ENCODE data around the gene P2RY8. TPM values are rescaled to one million over a fixed set of nuclear protein-coding genes. Genes with fewer than 3 reads are reported as not detected.

Gene P2RY8
- total RNA-seq, 1 donor from 2014 or later = 3.0 TPM

GRCh38 chrX:1416965-1417760, 119.8 kb downstream of the P2RY8 start:
- no peaks in the 10 kb centered on the region for H3K4me1 ChIP-seq
- H3K27me3 ChIP-seq (ENCODE audit: low read depth) = no peaks in the 10 kb centered on the region
- H3K27ac ChIP-seq = no peak overlapping the region
- TF ChIP-seq, protein P1, sequence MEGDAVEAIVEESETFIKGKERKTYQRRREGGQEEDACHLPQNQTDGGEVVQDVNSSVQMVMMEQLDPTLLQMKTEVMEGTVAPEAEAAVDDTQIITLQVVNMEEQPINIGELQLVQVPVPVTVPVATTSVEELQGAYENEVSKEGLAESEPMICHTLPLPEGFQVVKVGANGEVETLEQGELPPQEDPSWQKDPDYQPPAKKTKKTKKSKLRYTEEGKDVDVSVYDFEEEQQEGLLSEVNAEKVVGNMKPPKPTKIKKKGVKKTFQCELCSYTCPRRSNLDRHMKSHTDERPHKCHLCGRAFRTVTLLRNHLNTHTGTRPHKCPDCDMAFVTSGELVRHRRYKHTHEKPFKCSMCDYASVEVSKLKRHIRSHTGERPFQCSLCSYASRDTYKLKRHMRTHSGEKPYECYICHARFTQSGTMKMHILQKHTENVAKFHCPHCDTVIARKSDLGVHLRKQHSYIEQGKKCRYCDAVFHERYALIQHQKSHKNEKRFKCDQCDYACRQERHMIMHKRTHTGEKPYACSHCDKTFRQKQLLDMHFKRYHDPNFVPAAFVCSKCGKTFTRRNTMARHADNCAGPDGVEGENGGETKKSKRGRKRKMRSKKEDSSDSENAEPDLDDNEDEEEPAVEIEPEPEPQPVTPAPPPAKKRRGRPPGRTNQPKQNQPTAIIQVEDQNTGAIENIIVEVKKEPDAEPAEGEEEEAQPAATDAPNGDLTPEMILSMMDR (IDR thresholded peaks at IDR 0.05) = no peak
- ATAC-seq (no peak), DNase-seq (peak; percentile 12)
- intact Hi-C loops (cut with DNase I) = no loop called here
- no peak overlapping the region for H3K4me3 ChIP-seq
- peaks cover 55% of the 10 kb centered on the region for H3K36me3 ChIP-seq
- H3K9me3 ChIP-seq = peaks cover 13% of the 10 kb centered on the region

DNA sequence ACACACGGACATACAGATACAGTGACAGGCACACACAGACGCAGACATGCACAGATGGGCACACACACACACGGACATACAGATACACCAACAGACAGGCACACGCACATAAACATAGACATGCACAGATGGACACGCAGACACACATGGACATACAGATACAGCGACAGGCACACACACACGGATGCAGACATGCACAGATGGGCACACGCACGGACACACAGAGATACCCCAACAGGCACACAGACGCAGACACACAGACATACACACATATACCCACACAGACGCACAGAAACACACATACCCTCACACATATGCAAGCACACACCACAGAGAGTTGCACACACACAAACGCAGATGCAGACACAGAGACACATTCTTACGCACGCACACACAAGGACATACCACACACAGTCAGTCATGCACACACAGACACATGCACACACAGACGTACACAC, 120.6 kb downstream of the P2RY8 start:
- TF ChIP-seq, protein P1 (IDR thresholded peaks at IDR 0.05) = no peak
- H3K4me1 ChIP-seq = no peaks in the 10 kb centered on the region
- DNase-seq (no peak), ATAC-seq (no peak)
- intact Hi-C loops (cut with DNase I) = no loop called here
- no peaks in the 10 kb centered on the region for H3K27me3 ChIP-seq (ENCODE audit: low read depth)
- H3K27ac ChIP-seq = no peak overlapping the region
- H3K9me3 ChIP-seq = peaks cover 7% of the 10 kb centered on the region
- H3K36me3 ChIP-seq = peaks cover 53% of the 10 kb centered on the region
- H3K4me3 ChIP-seq = no peak overlapping the region

Other genes starting within 250 kb of the P2RY8 start
- 59.9 TPM for gene IL3RA, start 200.4 kb downstream of the P2RY8 start, total RNA-seq
- gene SLC25A6, start 145.1 kb downstream of the P2RY8 start, total RNA-seq = 335 TPM
- gene ASMTL, start 84.3 kb downstream of the P2RY8 start, total RNA-seq = 19.1 TPM
- gene AKAP17A, start 54.4 kb upstream of the P2RY8 start, total RNA-seq = 39.8 TPM
- gene ASMT, start 77.9 kb upstream of the P2RY8 start, total RNA-seq = not detected

All from lower lobe of right lung (tissue), 2 donors.